WTC11 (cell line): Measurements from ENCODE around the gene IPCEF1. TPM values are rescaled to one million over a fixed set of nuclear protein-coding genes. Genes with fewer than 3 reads are reported as not detected.

Source experiments
- ATAC-seq: fragments of 200-7000 bp; cut with Tn5 transposase; 2 replicates; pipeline ENCODE4 v1.10.0; 2021; ENCODE audit warnings: mild to moderate bottlenecking, moderate library complexity
- CTCF ChIA-PET: fragments of 300-600 bp; sonication (Branson Sonifier 250); formaldehyde crosslinking; loops from one replicate; lab custom pipeline; 2021; ENCODE audit warnings: antibody characterized with exemption; lab: Charles Lee
- POLR2A ChIA-PET: fragments of 350-600 bp; sonication (Branson Sonifier 250); formaldehyde crosslinking; loops from one replicate; lab custom pipeline; 2021; ENCODE audit warnings: antibody characterized with exemption; lab: Charles Lee
- DNase-seq: peaks from one replicate; pipeline ENCODE4 v3.0.0; 2021; ENCODE audit warnings: low spot score
- H3K27ac Mint-ChIP-seq: 2 replicates; pipeline ENCODE4 v1.8.0; 2021; ENCODE audit warnings: mixed read lengths
- H3K27me3 Mint-ChIP-seq: 2 replicates; pipeline ENCODE4 v1.8.0; 2021; ENCODE audit warnings: low read depth, mild to moderate bottlenecking, moderate library complexity, mixed read lengths
- H3K36me3 Mint-ChIP-seq: 2 replicates; pipeline ENCODE4 v1.8.0; 2021; ENCODE audit warnings: mixed read lengths
- H3K4me1 Mint-ChIP-seq: 2 replicates; pipeline ENCODE4 v1.8.0; 2022; ENCODE audit warnings: mixed read lengths
- H3K4me3 Mint-ChIP-seq: 2 replicates; pipeline ENCODE4 v1.8.0; 2021; ENCODE audit warnings: mild to moderate bottlenecking, moderate library complexity, mixed read lengths
- H3K9me3 Mint-ChIP-seq: 2 replicates; pipeline ENCODE4 v1.8.0; 2021; ENCODE audit warnings: mixed read lengths
- CREM ChIP-seq: sonication (generic); formaldehyde crosslinking; IDR thresholded peaks from 2 replicates; pipeline ENCODE4 v1.8.1; 2022; ENCODE audit warnings: mild to moderate bottlenecking, missing genetic modification reagents, moderate library complexity
- FOXK1 ChIP-seq: sonication (generic); formaldehyde crosslinking; IDR thresholded peaks from 2 replicates; pipeline ENCODE4 v1.8.0; 2022; ENCODE audit warnings: mild to moderate bottlenecking, moderate library complexity, missing genetic modification reagents
- GABPB1 ChIP-seq: sonication (generic); formaldehyde crosslinking; IDR thresholded peaks from 2 replicates; pipeline ENCODE4 v1.8.1; 2023; ENCODE audit warnings: mild to moderate bottlenecking, missing genetic modification reagents
- NFYB ChIP-seq: sonication (generic); formaldehyde crosslinking; conservative IDR thresholded peaks from 2 replicates; pipeline ENCODE4 v1.8.0; 2022; ENCODE audit warnings: low read depth, missing genetic modification reagents
- NR1H2 ChIP-seq: sonication (generic); formaldehyde crosslinking; IDR thresholded peaks from 2 replicates; pipeline ENCODE4 v1.9.0; 2021; ENCODE audit warnings: mild to moderate bottlenecking, moderate library complexity, missing genetic modification reagents
- NR2C2 ChIP-seq: sonication (generic); formaldehyde crosslinking; IDR thresholded peaks from 2 replicates; pipeline ENCODE4 v1.8.0; 2022; ENCODE audit warnings: mild to moderate bottlenecking, missing genetic modification reagents
- OVOL2 ChIP-seq: fragments of 250-450 bp; sonication (Bioruptor Pico); IDR thresholded peaks from 2 replicates; pipeline ENCODE4 v1.9.0; 2021; ENCODE audit warnings: mild to moderate bottlenecking, borderline replicate concordance
- RELA ChIP-seq: sonication (generic); formaldehyde crosslinking; IDR thresholded peaks from 2 replicates; pipeline ENCODE4 v1.8.1; 2022; ENCODE audit warnings: missing genetic modification reagents, mild to moderate bottlenecking, borderline replicate concordance
- SMAD4 ChIP-seq: sonication (generic); formaldehyde crosslinking; IDR thresholded peaks from 2 replicates; pipeline ENCODE4 v1.8.0; 2022; ENCODE audit warnings: mild to moderate bottlenecking, missing genetic modification reagents
- SOX15 ChIP-seq: fragments of 250-450 bp; sonication (Bioruptor Pico); IDR thresholded peaks from 2 replicates; pipeline ENCODE4 v1.9.0; 2021; ENCODE audit warnings: mild to moderate bottlenecking
- TEAD1 ChIP-seq: sonication (generic); formaldehyde crosslinking; IDR thresholded peaks from 2 replicates; pipeline ENCODE4 v1.8.0; 2022; ENCODE audit warnings: mild to moderate bottlenecking, missing genetic modification reagents
- TP53 ChIP-seq: sonication (generic); formaldehyde crosslinking; IDR thresholded peaks from 2 replicates; pipeline ENCODE4 v1.8.1; 2023; ENCODE audit warnings: mild to moderate bottlenecking, missing genetic modification reagents
- ZNF263 ChIP-seq: sonication (generic); formaldehyde crosslinking; IDR thresholded peaks from 2 replicates; pipeline ENCODE4 v1.8.1; 2022; ENCODE audit warnings: low read depth, mild to moderate bottlenecking, moderate library complexity, missing genetic modification reagents
- total RNA-seq: library from RNA; stranded (reverse); gene quantifications from 3 replicates; pipeline ENCODE4 v1.2.3, GENCODE V29; 2021
- TF ChIP-seq, protein P1 (sequence below): sonication (generic); formaldehyde crosslinking; IDR thresholded peaks from 2 replicates; pipeline ENCODE4 v1.8.1; 2023; ENCODE audit warnings: mild to moderate bottlenecking, missing genetic modification reagents, moderate library complexity
- TF ChIP-seq, protein P2 (sequence below): sonication (generic); formaldehyde crosslinking; IDR thresholded peaks from 2 replicates; pipeline ENCODE4 v1.8.1; 2022; ENCODE audit warnings: missing genetic modification reagents, borderline replicate concordance
- TF ChIP-seq, protein P3 (sequence below): sonication (generic); formaldehyde crosslinking; IDR thresholded peaks from 2 replicates; pipeline ENCODE4 v1.8.0; 2022; ENCODE audit warnings: mild to moderate bottlenecking, missing genetic modification reagents
- TF ChIP-seq, protein P4 (sequence below): sonication (generic); formaldehyde crosslinking; IDR thresholded peaks from 2 replicates; pipeline ENCODE4 v1.8.0; 2022; ENCODE audit warnings: missing genetic modification reagents
- TF ChIP-seq, protein P5 (sequence below): sonication (generic); formaldehyde crosslinking; IDR thresholded peaks from 2 replicates; pipeline ENCODE4 v1.8.0; 2023; ENCODE audit warnings: mild to moderate bottlenecking, missing genetic modification reagents
- TF ChIP-seq, protein P6 (sequence below): fragments of 250-450 bp; sonication (Bioruptor Pico); IDR thresholded peaks from 2 replicates; pipeline ENCODE4 v1.9.0; 2021; ENCODE audit warnings: mild to moderate bottlenecking
- TF ChIP-seq, protein P7 (sequence below): sonication (generic); formaldehyde crosslinking; IDR thresholded peaks from 2 replicates; pipeline ENCODE4 v1.8.1; 2022; ENCODE audit warnings: mild to moderate bottlenecking, moderate library complexity, missing genetic modification reagents

Gene IPCEF1
- total RNA-seq, 1 experiment from 2014 or later, result 1.3 TPM

DNA sequence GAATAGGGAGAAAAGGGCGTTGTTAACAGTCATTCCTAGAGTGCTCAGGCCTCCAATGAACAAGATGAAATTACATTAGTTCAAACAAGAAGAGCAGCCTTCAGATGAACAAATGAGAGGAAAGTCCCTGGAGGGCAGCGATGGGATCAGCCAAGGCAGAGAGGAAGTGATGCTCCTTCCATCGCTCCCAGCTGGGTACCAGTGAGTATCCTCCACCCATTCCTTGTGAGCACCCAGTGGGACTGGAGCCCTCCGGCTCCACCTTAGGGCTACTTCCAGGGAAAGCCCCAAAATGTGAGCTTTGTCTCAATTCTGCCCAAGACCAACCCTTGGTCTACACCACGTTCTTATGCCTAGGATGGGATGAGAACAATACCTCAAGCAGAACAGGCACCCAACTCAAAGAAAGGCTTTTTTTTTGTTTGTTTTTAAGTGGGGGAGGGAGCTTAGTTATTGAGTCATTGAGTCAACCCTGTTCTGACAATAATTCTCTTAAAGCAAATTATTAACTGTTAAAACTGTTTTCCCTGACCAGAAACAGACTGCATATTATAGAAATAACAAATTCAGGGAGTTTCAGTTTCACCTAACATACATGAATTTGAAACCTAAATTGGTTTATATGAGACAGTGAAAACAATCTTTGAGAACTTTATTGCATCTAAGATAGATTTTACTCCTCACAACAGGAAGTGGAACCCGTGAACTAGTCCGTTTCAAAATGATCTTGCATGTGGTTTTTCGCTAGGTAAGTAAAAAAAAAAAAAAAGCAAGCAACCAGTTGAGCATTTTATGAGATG, 106.9 kb downstream of the IPCEF1 start:
- Mint-ChIP-seq H3K4me1 (peaks cover 45% of the 10 kb centered on the region), H3K4me3 (no peak overlapping the region), H3K27ac (no peak overlapping the region), H3K27me3 (no peaks in the 10 kb centered on the region), H3K9me3 (no peaks in the 10 kb centered on the region), H3K36me3 (no peaks in the 10 kb centered on the region)
- POLR2A ChIA-PET, result no interaction called here
- no peak for ATAC-seq
- CTCF ChIA-PET, result no interaction called here
- no peak for TF ChIP-seq FOXK1
- no peak for TF ChIP-seq SOX15
- TF ChIP-seq GABPB1 (CRISPR knock-in tag), result no peak
- TF ChIP-seq, protein P1, sequence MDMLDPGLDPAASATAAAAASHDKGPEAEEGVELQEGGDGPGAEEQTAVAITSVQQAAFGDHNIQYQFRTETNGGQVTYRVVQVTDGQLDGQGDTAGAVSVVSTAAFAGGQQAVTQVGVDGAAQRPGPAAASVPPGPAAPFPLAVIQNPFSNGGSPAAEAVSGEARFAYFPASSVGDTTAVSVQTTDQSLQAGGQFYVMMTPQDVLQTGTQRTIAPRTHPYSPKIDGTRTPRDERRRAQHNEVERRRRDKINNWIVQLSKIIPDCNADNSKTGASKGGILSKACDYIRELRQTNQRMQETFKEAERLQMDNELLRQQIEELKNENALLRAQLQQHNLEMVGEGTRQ (CRISPR knock-in tag), result no peak
- DNase-seq, result no peak

DNA sequence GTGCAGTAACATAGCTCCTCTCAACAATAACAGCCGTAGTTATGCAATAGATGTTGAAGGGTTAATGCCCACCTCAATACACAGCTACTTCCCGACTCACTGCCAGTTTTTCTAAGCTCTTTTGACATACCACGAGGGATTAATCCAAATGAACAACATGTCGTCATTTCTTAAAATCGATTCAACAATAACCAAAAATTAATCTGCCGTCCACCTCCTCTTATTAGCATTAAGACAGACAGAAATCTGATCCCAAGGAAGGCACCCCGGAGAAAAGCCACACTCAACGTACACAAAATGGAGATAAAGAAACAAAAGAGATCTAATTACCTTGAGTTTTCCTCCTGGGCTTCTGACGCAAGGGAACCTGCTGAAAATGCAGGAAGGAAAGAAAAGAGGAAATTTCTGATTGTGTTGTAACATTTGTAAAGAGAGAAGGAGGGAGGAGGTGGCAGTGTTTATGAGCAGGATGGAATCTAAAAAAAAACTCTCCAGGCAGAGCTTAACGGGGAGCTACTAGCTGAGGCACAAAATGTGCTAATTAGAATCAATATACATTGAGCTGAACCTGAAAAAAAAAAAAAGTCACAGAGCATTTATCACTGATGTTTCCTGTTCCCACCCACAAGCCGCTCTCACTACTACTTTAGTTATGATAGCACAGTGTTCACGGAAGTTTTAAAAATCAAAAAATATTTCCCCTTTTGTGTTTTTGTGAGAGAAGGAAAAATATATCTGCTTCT, 109.3 kb downstream of the IPCEF1 start:
- no peaks in the 10 kb centered on the region for H3K9me3 Mint-ChIP-seq
- H3K4me3 Mint-ChIP-seq, result peak overlapping the region; percentile 69
- ATAC-seq, result peak; percentile 59
- H3K27ac Mint-ChIP-seq, result peak overlapping the region; percentile 98
- CTCF ChIA-PET, result no interaction called here
- H3K4me1 Mint-ChIP-seq, result peaks cover 65% of the 10 kb centered on the region
- POLR2A ChIA-PET, result no interaction called here
- no peaks in the 10 kb centered on the region; the same call in 1 of the 2 replicates for H3K27me3 Mint-ChIP-seq
- H3K36me3 Mint-ChIP-seq, result no peaks in the 10 kb centered on the region
- TF ChIP-seq, protein P2, sequence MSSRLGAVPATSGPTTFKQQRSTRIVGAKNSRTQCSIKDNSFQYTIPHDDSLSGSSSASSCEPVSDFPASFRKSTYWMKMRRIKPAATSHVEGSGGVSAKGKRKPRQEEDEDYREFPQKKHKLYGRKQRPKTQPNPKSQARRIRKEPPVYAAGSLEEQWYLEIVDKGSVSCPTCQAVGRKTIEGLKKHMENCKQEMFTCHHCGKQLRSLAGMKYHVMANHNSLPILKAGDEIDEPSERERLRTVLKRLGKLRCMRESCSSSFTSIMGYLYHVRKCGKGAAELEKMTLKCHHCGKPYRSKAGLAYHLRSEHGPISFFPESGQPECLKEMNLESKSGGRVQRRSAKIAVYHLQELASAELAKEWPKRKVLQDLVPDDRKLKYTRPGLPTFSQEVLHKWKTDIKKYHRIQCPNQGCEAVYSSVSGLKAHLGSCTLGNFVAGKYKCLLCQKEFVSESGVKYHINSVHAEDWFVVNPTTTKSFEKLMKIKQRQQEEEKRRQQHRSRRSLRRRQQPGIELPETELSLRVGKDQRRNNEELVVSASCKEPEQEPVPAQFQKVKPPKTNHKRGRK (CRISPR knock-in tag), result no peak
- TF ChIP-seq, protein P3, sequence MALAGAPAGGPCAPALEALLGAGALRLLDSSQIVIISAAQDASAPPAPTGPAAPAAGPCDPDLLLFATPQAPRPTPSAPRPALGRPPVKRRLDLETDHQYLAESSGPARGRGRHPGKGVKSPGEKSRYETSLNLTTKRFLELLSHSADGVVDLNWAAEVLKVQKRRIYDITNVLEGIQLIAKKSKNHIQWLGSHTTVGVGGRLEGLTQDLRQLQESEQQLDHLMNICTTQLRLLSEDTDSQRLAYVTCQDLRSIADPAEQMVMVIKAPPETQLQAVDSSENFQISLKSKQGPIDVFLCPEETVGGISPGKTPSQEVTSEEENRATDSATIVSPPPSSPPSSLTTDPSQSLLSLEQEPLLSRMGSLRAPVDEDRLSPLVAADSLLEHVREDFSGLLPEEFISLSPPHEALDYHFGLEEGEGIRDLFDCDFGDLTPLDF (CRISPR knock-in tag), result no peak
- TF ChIP-seq NR1H2 (no peak), NR2C2 (CRISPR knock-in tag) (no peak), RELA (CRISPR knock-in tag) (no peak), TP53 (CRISPR knock-in tag) (no peak), NFYB (CRISPR knock-in tag) (no peak), OVOL2 (CRISPR knock-in tag) (no peak), ZNF263 (CRISPR knock-in tag) (no peak), CREM (no peak), SMAD4 (no peak), TEAD1 (CRISPR knock-in tag) (no peak)
- TF ChIP-seq, protein P4, sequence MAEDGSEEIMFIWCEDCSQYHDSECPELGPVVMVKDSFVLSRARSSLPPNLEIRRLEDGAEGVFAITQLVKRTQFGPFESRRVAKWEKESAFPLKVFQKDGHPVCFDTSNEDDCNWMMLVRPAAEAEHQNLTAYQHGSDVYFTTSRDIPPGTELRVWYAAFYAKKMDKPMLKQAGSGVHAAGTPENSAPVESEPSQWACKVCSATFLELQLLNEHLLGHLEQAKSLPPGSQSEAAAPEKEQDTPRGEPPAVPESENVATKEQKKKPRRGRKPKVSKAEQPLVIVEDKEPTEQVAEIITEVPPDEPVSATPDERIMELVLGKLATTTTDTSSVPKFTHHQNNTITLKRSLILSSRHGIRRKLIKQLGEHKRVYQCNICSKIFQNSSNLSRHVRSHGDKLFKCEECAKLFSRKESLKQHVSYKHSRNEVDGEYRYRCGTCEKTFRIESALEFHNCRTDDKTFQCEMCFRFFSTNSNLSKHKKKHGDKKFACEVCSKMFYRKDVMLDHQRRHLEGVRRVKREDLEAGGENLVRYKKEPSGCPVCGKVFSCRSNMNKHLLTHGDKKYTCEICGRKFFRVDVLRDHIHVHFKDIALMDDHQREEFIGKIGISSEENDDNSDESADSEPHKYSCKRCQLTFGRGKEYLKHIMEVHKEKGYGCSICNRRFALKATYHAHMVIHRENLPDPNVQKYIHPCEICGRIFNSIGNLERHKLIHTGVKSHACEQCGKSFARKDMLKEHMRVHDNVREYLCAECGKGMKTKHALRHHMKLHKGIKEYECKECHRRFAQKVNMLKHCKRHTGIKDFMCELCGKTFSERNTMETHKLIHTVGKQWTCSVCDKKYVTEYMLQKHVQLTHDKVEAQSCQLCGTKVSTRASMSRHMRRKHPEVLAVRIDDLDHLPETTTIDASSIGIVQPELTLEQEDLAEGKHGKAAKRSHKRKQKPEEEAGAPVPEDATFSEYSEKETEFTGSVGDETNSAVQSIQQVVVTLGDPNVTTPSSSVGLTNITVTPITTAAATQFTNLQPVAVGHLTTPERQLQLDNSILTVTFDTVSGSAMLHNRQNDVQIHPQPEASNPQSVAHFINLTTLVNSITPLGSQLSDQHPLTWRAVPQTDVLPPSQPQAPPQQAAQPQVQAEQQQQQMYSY, result no peak
- TF ChIP-seq, protein P5, sequence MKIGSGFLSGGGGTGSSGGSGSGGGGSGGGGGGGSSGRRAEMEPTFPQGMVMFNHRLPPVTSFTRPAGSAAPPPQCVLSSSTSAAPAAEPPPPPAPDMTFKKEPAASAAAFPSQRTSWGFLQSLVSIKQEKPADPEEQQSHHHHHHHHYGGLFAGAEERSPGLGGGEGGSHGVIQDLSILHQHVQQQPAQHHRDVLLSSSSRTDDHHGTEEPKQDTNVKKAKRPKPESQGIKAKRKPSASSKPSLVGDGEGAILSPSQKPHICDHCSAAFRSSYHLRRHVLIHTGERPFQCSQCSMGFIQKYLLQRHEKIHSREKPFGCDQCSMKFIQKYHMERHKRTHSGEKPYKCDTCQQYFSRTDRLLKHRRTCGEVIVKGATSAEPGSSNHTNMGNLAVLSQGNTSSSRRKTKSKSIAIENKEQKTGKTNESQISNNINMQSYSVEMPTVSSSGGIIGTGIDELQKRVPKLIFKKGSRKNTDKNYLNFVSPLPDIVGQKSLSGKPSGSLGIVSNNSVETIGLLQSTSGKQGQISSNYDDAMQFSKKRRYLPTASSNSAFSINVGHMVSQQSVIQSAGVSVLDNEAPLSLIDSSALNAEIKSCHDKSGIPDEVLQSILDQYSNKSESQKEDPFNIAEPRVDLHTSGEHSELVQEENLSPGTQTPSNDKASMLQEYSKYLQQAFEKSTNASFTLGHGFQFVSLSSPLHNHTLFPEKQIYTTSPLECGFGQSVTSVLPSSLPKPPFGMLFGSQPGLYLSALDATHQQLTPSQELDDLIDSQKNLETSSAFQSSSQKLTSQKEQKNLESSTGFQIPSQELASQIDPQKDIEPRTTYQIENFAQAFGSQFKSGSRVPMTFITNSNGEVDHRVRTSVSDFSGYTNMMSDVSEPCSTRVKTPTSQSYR (CRISPR knock-in tag), result no peak
- TF ChIP-seq, protein P6, sequence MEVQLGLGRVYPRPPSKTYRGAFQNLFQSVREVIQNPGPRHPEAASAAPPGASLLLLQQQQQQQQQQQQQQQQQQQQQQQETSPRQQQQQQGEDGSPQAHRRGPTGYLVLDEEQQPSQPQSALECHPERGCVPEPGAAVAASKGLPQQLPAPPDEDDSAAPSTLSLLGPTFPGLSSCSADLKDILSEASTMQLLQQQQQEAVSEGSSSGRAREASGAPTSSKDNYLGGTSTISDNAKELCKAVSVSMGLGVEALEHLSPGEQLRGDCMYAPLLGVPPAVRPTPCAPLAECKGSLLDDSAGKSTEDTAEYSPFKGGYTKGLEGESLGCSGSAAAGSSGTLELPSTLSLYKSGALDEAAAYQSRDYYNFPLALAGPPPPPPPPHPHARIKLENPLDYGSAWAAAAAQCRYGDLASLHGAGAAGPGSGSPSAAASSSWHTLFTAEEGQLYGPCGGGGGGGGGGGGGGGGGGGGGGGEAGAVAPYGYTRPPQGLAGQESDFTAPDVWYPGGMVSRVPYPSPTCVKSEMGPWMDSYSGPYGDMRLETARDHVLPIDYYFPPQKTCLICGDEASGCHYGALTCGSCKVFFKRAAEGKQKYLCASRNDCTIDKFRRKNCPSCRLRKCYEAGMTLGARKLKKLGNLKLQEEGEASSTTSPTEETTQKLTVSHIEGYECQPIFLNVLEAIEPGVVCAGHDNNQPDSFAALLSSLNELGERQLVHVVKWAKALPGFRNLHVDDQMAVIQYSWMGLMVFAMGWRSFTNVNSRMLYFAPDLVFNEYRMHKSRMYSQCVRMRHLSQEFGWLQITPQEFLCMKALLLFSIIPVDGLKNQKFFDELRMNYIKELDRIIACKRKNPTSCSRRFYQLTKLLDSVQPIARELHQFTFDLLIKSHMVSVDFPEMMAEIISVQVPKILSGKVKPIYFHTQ (CRISPR knock-in tag), result no peak
- TF ChIP-seq, protein P7, sequence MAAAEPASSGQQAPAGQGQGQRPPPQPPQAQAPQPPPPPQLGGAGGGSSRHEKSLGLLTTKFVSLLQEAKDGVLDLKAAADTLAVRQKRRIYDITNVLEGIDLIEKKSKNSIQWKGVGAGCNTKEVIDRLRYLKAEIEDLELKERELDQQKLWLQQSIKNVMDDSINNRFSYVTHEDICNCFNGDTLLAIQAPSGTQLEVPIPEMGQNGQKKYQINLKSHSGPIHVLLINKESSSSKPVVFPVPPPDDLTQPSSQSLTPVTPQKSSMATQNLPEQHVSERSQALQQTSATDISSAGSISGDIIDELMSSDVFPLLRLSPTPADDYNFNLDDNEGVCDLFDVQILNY (CRISPR knock-in tag), result no peak
- DNase-seq, result no peak
